HG03342 (cell line): ENCODE measurements around the gene LRMDA.

Experiments
- ATAC-seq: cut with Tn5 transposase; IDR thresholded peaks from one replicate; pipeline ENCODE4 v1.9.1; 2021; ENCODE audit warnings: mild to moderate bottlenecking, moderate library complexity; ENCODE audit not compliant: unreplicated experiment

The LRMDA gene

DNA sequence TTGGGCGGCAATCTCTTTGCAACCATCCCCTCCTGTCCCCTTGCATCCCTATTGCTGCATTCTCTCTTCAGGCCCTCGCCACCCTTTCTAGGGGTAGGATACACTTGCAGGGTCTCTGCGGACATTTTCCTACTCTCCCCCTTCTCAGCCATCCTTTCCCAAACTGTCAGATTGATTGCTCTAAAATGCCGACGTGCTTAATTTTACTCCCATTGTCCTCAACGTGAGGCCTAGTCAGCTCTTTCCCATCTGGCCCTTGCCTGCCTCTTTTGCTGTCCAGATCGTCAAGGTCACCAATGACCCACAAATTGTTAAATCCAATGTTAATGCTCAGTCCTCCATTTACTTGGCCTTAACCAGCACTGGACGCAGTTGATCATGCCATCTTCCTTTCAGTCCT lies 12.7 kb upstream of the LRMDA start:
- ATAC-seq, result no peak

DNA sequence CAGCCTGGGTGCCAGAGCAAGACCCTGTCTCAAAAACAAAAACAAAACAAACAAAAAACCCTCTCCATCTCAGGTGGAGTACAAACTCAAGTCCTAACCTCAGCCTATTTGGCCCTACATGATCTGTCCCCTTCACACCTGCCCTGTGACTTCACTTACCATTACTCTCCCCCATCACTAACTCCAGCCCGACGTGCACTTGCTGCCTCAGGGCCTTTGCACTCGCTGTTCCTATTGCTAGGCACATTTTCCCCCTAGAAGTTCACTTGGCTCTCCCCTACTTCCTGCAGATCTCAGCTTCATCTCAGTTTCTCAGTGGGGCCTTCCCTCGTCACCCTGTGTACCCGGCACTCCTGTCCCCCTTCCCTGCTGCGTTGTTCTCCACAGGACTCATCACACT lies 8.5 kb upstream of the LRMDA start:
- no peak for ATAC-seq

DNA sequence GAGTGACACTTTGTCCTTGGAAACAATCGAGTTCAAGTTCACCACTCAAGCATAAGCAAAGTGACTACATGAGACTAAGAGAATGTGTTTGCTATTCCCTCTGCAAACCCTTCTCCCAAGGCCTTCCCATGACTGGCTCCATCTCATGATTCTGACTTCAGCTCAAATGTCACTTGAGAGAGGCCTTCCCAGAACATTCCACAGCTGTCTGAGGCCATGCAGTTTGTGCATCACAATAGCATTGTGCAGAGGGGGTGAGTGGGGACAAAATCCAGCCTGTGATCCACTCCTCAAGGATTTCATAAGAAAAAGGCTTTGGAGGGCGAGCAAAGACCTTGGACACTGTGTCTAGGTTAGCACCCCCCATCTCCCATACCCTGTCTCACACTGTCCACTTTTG lies 6.9 kb upstream of the LRMDA start:
- no peak for ATAC-seq

DNA sequence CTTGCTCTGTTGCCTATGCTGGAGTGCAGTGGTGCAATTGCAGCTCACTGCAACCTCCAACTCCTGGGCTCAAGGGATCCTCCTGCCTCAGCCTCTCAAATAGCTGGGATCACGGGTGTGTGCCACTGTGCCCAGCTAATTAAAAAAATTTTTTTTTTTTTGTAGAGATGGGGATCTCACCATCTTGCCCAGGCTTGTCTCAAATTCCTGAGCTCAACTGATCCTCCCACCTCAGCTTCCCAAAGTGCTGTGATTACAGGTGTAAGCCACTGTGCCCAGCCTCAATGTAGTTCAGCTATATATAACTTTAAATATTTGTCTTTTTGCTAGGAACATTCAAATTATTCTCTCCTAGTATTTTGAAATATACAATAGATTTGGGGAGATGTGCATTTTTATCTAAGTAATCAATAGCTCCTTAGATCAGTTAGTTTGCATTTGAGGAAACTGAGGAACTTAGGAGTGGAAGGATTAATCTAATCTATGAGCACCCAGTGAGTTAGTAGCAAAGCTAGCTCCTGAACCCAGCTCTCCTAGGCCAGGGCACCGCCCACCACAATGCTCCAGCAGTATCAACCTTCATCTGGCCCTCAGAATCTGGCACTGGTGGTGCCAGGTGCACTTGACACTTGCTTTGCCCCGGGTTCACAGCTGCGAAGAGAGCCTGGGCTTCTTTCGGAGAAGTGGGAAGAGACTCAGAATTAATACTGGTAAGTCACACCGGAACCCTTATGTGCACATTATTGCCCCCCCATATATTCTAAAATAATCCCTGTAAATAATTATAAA lies 5.9 kb upstream of the LRMDA start:
- ATAC-seq, result no peak

DNA sequence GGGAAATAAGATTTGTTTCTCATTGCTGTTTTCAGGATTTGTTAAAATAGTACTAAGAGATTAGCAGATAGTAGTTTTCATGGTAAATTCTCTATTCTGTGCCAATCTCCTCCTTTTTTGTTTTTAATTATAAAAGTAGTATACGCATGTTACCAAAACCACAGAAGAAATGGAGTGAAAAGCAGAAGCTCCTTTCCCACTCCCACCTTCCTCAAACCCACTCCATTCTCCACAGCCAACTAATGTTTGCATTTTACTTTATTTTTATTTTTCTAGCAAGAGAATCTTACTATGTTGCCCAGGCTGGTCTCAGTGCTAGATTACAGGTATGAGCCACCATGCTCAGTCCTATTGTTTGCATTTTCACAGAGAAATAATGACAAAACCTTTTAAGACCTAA lies 4.5 kb upstream of the LRMDA start:
- ATAC-seq, result no peak

DNA sequence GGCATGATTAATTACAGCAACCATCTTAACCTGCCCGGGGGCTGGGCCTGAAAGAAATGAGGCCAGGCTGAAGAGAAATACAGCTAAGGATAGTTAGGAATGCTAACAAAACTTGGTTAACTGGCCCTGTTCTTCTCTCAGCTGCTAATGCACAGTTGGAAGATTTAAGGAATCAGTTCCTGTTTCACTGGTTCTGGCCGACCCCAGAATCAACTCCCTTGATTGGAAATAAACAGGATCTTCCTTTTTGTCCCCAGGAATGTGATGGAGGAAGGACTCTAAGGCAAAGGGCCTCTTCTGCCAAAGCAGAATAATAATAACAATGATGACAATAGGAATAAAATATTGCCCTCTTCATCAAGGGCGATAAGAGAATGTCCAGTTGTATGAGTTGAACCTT lies 3.5 kb upstream of the LRMDA start:
- ATAC-seq, result no peak

DNA sequence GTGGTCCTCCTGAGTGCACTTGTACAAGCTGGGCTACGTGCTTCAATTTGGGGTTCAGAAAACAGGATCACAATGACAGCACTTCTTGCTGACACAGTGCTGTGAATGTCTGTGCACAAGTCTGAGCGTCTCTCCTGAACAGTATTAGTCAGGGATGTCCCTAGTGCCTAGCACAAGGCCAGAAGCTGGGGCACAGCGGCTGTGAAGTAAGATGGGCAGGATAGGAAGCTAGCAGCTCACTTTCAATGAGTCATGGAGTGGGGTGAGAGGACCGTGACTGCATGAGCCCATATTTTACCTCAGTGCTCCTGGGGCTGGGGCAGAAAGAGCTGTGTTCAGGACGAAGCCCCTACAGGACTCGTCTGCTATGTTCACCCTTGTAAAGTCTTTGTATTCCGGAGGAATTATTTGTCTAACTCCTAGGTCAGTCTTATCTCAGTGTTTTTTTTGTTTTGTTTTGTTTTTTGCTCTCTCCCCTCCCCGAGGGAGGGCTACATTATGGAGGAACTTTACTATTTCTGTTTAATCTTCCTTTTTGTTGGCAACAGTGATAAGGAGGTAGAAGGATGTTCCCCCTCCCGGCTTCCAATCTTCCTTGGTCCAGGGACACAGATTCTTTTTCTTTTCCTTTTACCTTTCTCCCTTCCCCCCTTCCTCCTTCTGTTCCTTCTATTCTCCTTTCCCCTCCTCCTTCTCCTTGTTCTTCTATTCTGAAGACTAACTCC lies 2.8 kb upstream of the LRMDA start:
- peak; percentile 38 for ATAC-seq

DNA sequence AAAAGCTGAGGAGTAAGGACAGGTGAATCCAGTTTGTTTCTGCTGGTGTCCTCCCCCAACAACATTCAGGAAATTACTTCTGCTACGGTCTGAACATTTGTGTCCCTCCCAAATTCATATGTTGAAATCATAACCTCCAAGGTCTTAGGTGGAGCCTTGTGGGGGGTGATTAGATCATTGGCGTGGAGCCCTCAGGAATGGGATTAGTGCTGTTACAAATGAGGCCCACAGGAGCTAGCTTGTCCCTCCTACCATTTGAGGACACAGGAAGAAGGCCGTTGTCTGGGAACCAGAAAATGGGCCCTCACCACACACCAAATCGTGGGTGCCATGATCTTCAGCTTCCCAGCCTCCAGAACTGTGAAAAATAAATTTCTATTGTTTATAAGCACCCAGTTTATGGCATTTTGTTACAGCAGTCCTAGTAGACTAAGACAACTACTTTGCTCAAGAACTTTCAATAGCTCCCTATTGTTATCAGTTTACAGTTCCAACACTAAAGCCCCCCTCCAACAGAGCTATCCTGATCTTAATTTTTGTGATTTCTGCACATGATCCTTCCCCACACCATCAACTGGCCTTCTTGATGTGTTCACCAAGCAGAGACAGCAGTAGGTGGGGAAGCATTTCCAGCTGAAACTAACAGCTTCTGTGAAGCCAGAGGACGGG lies 2.1 kb upstream of the LRMDA start:
- ATAC-seq, result no peak

DNA sequence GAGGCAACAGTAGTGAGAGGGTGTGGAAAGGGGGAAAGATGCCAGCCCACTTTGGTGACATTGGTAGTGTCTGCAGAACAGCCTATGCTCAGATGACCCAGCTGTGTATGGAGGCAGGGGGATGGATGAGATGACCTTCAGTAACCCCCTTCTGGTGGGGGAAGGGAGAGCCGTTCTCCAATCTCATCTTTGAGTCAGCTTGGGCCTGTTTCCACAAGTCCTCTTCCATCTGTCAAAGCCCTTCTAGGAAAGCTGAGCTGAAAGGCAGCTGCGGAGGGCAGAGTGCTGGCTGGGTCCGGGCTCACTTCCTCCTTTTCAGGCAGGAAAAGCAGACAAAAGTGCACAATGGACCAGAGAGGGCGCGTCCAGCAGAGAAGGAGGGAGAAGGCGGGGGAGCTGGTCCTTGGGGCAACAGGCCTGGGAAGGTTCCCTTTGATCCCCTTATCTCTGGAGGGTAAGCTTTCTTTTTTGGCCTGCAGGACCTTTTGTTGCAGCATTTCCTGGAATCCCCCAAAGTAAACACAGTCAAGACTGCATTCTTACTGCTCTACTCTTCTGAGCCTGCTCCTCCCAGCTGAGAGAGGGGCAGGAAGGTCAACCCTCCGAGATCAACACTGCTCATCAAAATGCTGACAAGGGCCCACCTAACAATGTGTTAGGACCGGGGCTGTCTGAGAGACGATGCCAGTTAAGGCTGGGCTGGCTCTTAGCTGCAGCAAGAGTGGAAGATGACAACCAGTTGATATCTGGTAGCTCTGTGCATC lies 1.2 kb upstream of the LRMDA start:
- no peak for ATAC-seq

DNA sequence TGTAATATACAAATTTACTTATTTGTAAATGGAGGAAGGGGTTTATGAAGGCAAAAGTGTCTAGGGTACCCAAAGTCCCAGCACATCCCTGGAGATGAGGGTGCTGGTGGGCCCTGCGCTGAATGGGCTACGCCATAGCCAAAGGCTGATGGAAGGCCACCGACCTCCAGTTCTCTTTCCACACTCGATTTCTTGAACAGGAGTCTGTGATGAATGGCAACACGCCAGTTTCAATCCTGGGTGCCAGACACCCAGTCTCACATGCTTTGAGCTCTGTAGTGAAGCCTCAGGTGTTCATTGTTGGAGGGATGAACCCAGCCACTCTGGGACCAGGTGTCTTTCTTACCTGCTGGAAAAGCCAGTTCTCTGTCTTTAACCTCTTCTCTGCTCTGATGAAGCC lies 752 bp downstream of the LRMDA start:
- ATAC-seq, result no peak

DNA sequence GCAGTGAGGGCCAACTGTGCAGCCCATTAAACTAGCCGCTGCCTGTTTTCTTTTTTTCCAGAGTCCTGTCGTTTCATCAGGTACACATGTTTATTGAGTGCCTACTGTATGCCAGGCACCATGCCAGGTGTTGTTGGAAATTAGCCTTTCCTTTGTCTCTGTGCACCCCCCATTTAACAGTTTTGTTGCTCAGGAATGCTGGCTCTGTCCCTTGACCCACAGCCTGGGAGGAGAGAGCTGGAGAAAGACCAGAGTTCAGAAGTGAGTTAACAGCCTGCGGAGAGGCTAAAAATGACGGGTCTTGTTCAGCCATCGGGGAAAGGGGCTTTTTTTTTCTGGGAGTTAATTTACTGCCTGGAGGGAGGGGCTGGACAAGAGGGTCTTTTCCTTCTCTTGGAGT lies 1.3 kb downstream of the LRMDA start:
- ATAC-seq, result no peak

DNA sequence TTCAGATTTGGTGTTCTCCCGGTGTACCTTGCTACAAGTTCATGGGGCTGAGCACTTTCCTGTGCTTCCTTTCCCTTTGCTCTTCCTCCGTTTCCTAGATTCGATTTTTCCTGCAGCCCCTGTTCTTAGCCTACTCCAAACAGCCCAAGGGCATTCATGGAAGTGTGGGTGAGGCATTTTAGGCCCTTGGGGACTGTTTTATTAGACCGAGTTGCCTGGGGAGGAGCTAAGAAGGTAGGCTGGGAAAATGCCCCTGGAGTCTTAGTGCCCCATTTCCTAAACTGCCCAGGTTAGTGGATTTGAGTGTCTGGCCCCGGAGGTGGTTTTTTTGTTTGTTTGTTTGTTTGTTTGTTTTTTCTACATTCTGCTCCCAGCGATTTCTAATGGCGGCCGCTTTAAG lies 1.8 kb downstream of the LRMDA start:
- ATAC-seq, result no peak

DNA sequence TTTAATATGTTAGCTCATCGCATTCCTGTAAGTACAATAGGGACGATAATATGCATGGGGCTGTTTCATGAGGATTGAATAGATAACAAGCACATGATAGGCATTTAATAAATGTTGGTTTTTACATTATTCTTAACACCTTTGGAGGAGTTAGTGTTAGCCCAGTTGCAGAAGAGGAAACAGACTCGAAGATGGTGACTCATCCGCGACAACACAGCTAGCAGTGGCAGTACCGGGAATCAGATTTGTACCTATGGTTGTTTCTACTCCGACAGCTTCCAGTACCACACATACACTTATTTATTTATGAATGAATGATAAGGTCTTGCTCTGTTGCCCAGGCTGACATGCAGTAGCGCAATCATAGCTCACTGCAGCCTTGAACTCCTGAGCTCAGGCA lies 2.9 kb downstream of the LRMDA start:
- ATAC-seq, result no peak

DNA sequence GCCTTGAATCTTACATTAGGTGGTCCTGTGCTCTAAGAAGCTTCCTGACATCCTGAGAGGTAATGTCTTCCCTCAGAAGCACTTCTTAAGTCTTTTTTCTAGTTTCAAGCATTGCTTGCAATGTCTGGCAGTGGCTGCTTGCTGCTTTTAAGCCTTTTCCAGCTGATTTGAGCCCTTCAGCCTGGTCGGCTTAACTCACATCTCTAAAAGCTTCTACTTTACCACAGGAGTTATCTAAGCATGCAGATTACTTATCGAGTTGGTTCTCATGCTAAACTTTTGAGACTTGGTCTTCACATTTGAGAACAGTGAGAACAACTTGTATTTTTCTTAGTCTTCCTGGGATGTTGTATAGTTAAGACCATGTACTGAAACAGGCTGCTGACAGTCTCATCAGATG lies 3.9 kb downstream of the LRMDA start:
- no peak for ATAC-seq

DNA sequence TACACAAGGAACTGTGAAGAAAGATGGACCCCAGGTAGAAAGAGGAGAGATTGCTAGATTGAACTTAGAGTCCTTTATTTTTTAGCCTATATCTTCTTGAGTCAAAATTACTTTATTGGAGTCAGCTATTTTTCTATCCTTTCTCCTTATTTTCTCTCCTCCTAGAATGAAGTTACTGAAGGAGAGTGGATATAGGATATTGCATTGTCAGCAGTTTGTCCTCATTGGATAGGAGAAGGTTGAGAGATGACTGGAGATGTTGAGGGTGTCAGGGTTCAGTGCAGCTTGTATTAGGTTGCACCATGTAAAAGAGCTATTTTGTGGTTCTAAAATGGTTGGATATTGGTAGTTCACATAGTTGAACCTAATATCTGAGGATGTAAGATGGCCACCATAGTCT lies 5.5 kb downstream of the LRMDA start:
- ATAC-seq, result no peak

DNA sequence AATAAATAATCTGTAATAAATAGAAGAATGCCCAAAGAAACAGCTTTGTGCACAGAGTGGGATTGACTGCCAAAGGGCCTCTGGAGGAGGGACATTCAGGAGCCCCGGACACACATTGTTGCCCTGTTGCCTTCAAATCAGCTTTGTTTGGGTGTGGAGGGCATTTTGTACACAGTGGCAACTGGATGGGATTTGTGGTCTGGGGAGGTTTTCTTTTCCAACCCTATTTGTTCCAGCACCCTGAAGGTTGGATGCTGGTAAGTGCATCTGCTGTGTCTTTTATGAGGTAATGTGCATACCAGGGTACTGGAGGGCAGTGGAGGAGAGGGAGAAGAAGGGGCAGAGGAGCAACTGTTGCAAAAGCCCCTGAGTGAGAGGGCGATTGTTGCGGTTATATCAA lies 6.3 kb downstream of the LRMDA start:
- no peak for ATAC-seq

DNA sequence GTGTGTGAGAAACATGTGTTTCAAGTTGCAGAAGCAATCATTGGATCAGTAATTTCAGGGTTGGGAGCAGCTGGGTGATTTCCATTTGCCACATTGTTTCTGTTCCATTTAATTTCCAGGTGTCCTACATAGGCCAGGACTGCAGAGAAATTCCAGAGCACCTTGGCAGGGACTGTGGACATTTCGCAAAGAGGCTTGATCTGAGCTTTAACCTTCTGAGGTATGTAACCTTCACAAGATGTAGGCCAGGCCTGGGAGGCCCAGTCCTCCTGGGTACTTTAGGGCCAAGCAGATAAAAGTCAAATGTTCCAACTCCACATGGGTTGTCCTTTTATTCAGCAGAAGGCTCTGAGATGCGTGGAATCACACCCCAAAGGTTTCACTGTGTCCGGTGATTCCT lies 6.9 kb downstream of the LRMDA start:
- ATAC-seq, result no peak

DNA sequence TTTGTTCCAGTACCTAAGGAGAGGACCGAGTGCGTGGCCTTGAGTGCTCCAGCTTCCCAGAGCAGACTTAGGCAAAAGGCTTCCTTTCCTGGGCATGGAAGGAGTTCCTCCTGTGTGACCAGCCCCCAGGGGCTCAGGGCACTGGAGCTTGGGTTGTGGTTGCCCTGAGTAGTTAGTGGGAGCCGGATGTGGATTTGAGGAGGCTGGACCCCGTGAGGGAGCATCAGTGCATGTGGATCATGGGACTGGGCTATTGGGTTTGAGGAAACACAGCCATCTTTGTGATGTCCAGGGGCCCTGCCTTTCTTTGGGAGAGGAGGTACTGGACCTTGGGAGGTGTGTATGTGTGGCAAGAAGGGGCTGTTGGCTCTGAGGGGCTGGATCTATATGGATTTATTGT lies 8.4 kb downstream of the LRMDA start:
- ATAC-seq, result no peak

DNA sequence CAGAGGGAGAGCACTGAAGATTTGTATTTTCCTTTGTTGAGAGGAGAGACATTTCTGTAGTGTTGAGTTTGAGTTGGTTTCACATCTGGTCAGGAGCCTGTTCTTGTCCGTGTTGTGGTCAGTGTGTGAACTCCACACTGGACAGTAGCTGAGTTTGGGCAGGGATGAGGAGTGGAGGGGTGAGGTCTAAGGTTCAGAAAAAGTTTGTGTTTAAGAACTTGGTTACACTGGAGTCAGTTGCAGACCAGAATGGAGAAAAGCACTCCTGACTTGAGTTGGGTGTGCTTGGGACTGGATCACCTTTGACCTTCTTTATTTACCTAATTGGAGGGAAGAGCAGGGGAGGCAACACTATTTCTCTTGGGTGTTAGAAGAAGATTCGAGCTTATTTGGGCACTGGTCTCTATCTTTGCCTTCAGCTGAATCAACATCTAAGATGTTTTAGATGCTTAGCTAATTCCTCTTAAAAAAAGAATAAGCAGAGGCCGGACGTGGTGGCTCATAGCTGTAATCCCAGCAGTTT lies 8.9 kb downstream of the LRMDA start:
- ATAC-seq, result no peak

DNA sequence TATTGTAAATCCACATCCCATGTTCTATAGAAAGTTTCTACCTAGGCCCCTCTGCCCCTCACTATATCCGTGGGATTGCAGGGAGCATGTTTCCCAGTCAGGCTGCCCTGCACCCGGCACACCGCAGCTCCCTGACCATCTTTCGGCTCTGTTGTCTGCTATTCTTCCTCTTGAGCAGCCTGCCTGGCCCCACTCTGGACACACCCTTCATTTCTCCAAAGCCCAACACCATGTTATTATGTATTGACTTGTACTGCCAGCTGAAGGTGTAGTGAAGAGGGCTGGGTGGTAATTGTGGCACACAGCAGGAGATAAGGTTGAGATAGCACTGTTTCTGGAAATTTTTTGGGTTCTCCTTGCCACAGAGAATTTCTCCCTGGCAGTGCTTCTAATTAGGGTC lies 9.8 kb downstream of the LRMDA start:
- ATAC-seq, result no peak

DNA sequence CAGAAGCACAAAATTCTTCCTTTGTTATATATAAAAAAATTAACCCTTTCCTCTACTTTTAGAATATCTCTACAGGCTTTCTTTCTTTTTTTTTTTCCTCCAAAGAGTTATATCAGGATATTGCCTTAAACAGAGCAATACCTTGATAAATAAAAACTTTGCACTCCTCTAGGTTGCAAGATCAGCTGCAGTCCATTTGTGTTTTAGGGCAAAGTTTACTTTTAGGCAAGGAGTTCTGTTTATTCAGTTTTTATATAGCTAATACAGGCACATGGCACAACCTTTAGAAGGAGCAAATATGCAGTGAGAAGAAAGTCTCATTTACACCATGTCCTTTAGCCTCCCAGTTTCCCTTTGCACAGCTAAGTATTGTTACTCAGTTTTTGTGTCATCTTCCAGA lies 10.3 kb downstream of the LRMDA start:
- ATAC-seq, result no peak
